Activated CD4-positive, alpha-beta T cell treated with anti-CD3 and anti-CD28 coated beads for 1 hour (primary cell): Measurements from ENCODE around the gene TK2.

ENCODE experiments used
- DNase-seq: peaks from one replicate; pipeline ENCODE4 v3.0.0-alpha.2; 2020

Gene TK2

GRCh38 chr16:66543541-66543940 lies 6.4 kb downstream of the TK2 start:
- DNase-seq = no peak

GRCh38 chr16:66542396-66542795 lies 7.5 kb downstream of the TK2 start:
- DNase-seq = no peak

- no peak for DNase-seq
Observed at GRCh38 chr16:66541388-66542355, 8.2 kb downstream of the TK2 start.

- DNase-seq = no peak
Observed at GRCh38 chr16:66539623-66540469, 10.1 kb downstream of the TK2 start.

GRCh38 chr16:66538910-66539309 lies 11.0 kb downstream of the TK2 start:
- DNase-seq = no peak

- DNase-seq = no peak
Observed at GRCh38 chr16:66537236-66537635, 12.7 kb downstream of the TK2 start.

- no peak for DNase-seq
Observed at GRCh38 chr16:66536525-66536924, 13.4 kb downstream of the TK2 start.

- no peak for DNase-seq
Observed at GRCh38 chr16:66534376-66534799, 15.5 kb downstream of the TK2 start.

GRCh38 chr16:66529475-66529874 lies 20.4 kb downstream of the TK2 start:
- DNase-seq = no peak

GRCh38 chr16:66528294-66528693 lies 21.6 kb downstream of the TK2 start:
- DNase-seq = no peak

- DNase-seq = no peak
Observed at GRCh38 chr16:66525396-66526180, 24.3 kb downstream of the TK2 start.

- no peak for DNase-seq
Observed at GRCh38 chr16:66524601-66525164, 25.2 kb downstream of the TK2 start.

- no peak for DNase-seq
Observed at GRCh38 chr16:66523861-66524354, 26.0 kb downstream of the TK2 start.

- DNase-seq = no peak
Observed at GRCh38 chr16:66522816-66523590, 26.9 kb downstream of the TK2 start.

GRCh38 chr16:66521951-66522771 lies 27.8 kb downstream of the TK2 start:
- DNase-seq = peak; percentile 83

GRCh38 chr16:66521252-66521713 lies 28.6 kb downstream of the TK2 start:
- DNase-seq = no peak

- no peak for DNase-seq
Observed at GRCh38 chr16:66520406-66521170, 29.3 kb downstream of the TK2 start.

GRCh38 chr16:66519482-66520373 lies 30.2 kb downstream of the TK2 start:
- DNase-seq = no peak
